Left ventricle myocardium inferior (tissue), 1 donor: ENCODE measurements around the gene RAPGEF6. TPM values are rescaled to one million over a fixed set of nuclear protein-coding genes. Genes with fewer than 3 reads are reported as not detected.

ENCODE experiments used
- DNase-seq: peaks from one replicate; pipeline ENCODE4 v3.0.0-alpha.2; 2020
- H3K27ac ChIP-seq: fragments of 200-600 bp; replicated peaks from 2 replicates; pipeline ENCODE4 v1.8.0; 2021
- H3K27me3 ChIP-seq: fragments of 200-600 bp; 2 replicates; pipeline ENCODE4 v1.8.0; 2021; ENCODE audit warnings: low read depth
- H3K36me3 ChIP-seq: fragments of 200-600 bp; 2 replicates; pipeline ENCODE4 v1.8.0; 2021
- H3K4me1 ChIP-seq: fragments of 200-600 bp; 2 replicates; pipeline ENCODE4 v1.8.0; 2021
- H3K4me3 ChIP-seq: fragments of 200-600 bp; 2 replicates; pipeline ENCODE4 v1.8.0; 2021; ENCODE audit warnings: mild to moderate bottlenecking, moderate library complexity
- H3K9me3 ChIP-seq: fragments of 200-600 bp; replicated peaks from 2 replicates; pipeline ENCODE4 v1.8.0; 2021
- CTCF ChIP-seq: fragments of 200-600 bp; IDR thresholded peaks from 2 replicates; pipeline ENCODE4 v1.8.0; 2021; ENCODE audit warnings: antibody characterized with exemption, mild to moderate bottlenecking, borderline replicate concordance
- intact Hi-C: fragments of 100-400 bp; cut with micrococcal nuclease; formaldehyde crosslinking; loops from one replicate; pipeline ENCODE4 v1.11.0; 2022
- total RNA-seq: library from RNA; stranded (reverse); fragmentation: NEBNext Ultra II Directional; extraction: Animal tissue kit (Norgen Biotek cat#: 25700); gene quantifications from one replicate; pipeline ENCODE4 v1.2.1, GENCODE V29; 2021
- donor health status: DM: no; HTN: yes; CAD: no; lungs with severe emphysema.

The RAPGEF6 gene
- total RNA-seq, 1 donor from 2014 or later = 9.6 TPM

DNA sequence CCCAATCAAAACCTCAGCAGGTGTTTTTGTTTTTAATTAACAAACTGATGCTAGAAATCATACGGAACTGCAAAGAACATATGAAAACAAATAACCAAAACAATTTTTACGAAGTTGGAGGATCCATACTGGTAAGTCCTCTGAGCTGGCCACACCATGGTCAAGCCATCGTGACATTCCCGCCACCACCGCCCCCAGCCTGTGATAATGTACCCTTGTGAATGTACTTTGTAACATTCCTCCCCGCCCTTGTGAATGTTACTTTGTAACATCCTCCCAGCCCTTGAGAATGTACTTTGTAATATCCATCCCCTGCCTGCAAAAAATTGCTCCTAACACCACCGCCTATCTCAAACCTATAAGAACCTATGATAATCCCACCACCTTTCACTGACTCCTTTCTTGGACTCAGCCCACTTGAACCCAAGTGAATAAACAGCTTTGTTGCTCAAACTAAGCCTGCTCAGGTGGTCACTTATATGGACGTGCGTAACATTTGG, 63.3 kb downstream of the RAPGEF6 start:
- H3K27ac ChIP-seq = no peak overlapping the region
- no peak for TF ChIP-seq CTCF
- H3K4me1 ChIP-seq = no peaks in the 10 kb centered on the region
- H3K9me3 ChIP-seq = peaks cover 8% of the 10 kb centered on the region
- H3K4me3 ChIP-seq = no peak overlapping the region
- intact Hi-C loops = no loop called here
- H3K27me3 ChIP-seq = no peaks in the 10 kb centered on the region
- no peaks in the 10 kb centered on the region for H3K36me3 ChIP-seq
- DNase-seq = no peak

DNA sequence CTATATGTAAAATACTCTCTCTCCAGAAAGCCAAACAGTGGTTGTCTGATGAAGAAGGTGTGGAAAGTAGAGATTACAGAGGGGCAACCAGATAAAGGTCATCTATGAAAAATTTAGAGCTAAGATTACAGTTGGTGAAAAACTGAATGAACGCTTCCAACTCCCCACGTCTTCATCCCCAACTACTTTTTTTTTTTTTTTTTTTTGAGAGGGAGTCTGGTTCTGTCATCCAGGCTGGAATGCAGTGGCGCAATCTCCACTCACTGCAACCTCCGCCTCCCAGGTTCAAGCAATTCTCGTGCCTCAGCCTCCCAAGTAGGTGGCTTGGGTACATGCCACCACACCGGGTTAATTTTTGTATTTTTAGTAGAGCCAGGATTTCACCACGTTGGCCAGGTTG, 64.3 kb downstream of the RAPGEF6 start:
- intact Hi-C loops = no loop called here
- Histone ChIP-seq H3K27me3 (no peaks in the 10 kb centered on the region), H3K36me3 (no peaks in the 10 kb centered on the region), H3K4me3 (no peak overlapping the region), H3K27ac (no peak overlapping the region), H3K9me3 (peaks cover 8% of the 10 kb centered on the region), H3K4me1 (no peaks in the 10 kb centered on the region)
- no peak for TF ChIP-seq CTCF
- DNase-seq = no peak

GRCh38 chr5:131564229-131564652, 70.8 kb downstream of the RAPGEF6 start:
- Histone ChIP-seq H3K27me3 (no peaks in the 10 kb centered on the region), H3K4me3 (no peak overlapping the region), H3K4me1 (no peaks in the 10 kb centered on the region), H3K27ac (no peak overlapping the region), H3K9me3 (no peaks in the 10 kb centered on the region), H3K36me3 (no peaks in the 10 kb centered on the region)
- no peak for DNase-seq
- intact Hi-C loops = no loop called here
- TF ChIP-seq CTCF = no peak

DNA sequence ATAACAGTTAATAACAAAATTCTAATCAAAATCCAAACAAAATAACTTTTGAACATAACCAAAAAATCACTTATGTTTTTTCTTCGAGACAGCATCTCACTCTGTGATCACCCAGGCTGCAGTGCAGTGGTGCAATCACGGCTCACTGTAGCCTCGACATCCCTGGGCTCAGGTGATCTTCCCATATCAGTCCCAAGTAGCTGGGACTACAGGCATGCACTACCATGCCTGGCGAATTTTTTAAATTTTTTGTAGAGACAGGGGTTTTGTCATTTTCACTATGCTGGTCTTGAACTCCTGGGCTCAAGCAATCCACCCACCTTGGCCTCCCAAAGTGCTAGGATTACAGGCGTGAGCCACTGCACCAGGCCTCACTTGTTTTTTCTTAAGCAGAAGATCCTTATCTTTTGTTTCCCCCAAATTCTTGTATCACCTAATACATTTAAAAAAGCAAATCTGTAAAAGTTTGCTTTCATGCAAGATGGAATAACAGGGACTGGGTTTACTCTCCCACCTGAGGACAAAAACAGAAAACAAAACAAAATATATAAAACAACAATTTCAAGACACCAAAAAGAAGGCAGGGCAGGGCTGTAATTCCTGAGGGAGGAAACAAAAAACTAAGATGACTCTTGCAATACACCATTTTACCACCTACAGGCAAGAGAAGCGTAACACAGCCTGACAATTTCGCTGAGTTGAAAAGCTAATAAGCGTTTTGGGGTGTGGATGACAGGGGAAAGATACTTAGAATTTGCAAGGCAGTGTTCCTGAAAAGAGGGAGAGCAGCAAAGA, 71.4 kb downstream of the RAPGEF6 start:
- Histone ChIP-seq H3K27me3 (no peaks in the 10 kb centered on the region), H3K36me3 (peaks cover 3% of the 10 kb centered on the region), H3K27ac (no peak overlapping the region), H3K4me1 (no peaks in the 10 kb centered on the region), H3K9me3 (no peaks in the 10 kb centered on the region), H3K4me3 (no peak overlapping the region)
- intact Hi-C loops = no loop called here
- TF ChIP-seq CTCF = no peak
- no peak for DNase-seq

- no peaks in the 10 kb centered on the region for H3K9me3 ChIP-seq
- intact Hi-C loops = no loop called here
- no peaks in the 10 kb centered on the region for H3K4me1 ChIP-seq
- H3K36me3 ChIP-seq = peaks cover 10% of the 10 kb centered on the region
- DNase-seq = no peak
- TF ChIP-seq CTCF = no peak
- no peak overlapping the region for H3K4me3 ChIP-seq
- H3K27ac ChIP-seq = no peak overlapping the region
- no peaks in the 10 kb centered on the region for H3K27me3 ChIP-seq
These were observed 84.4 kb downstream of the RAPGEF6 start for GRCh38 chr5:131550606-131551005.
